OCI-LY1 (cell line): ENCODE measurements around the gene PCBP3.

Experiments used
- EZH2 ChIP-seq: fragments of 200-600 bp; sonication (generic), shearing (Covaris generic); IDR thresholded peaks from 2 replicates; pipeline ENCODE4 v1.8.0; 2017; ENCODE audit warnings: borderline replicate concordance, mixed run types, mild to moderate bottlenecking, antibody characterized with exemption, low read length, moderate library complexity, mixed read lengths
- TF ChIP-seq, protein P1 (sequence below): fragments of 200-600 bp; sonication (generic), shearing (Covaris generic); IDR thresholded peaks from 2 replicates; pipeline ENCODE4 v1.5.1; 2017; ENCODE audit warnings: mild to moderate bottlenecking, antibody characterized with exemption, low read length, moderate library complexity, mixed read lengths

DNA sequence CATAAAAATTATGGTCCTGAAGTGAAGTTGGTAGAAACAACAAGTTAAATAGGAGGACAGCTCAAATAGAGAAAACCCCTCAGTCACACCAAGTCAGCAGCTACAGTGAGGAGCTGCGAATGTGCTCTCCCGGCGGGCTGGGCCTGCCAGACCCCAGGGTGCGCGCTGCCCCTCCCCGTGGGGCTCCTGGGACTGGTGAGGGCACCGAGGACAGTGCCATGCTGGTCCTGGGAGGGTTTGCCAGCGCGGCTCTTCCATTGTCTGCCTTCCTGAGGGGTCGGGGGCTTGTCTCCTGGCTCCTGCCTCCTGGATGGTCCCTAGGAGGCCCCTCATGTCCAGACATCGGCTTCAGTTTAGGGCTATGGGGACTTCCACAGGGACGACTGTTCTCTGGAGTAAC is 121.8 kb downstream of the PCBP3 start:
- TF ChIP-seq, protein P1, sequence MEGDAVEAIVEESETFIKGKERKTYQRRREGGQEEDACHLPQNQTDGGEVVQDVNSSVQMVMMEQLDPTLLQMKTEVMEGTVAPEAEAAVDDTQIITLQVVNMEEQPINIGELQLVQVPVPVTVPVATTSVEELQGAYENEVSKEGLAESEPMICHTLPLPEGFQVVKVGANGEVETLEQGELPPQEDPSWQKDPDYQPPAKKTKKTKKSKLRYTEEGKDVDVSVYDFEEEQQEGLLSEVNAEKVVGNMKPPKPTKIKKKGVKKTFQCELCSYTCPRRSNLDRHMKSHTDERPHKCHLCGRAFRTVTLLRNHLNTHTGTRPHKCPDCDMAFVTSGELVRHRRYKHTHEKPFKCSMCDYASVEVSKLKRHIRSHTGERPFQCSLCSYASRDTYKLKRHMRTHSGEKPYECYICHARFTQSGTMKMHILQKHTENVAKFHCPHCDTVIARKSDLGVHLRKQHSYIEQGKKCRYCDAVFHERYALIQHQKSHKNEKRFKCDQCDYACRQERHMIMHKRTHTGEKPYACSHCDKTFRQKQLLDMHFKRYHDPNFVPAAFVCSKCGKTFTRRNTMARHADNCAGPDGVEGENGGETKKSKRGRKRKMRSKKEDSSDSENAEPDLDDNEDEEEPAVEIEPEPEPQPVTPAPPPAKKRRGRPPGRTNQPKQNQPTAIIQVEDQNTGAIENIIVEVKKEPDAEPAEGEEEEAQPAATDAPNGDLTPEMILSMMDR = no peak
- TF ChIP-seq EZH2 = no peak
